ENCODE data around the gene DEFB121. TPM values are rescaled to one million over a fixed set of nuclear protein-coding genes. Genes with fewer than 3 reads are reported as not detected.

DEFB121 gene
- total RNA-seq, 1 donor from 2014 or later = not detected

DNA sequence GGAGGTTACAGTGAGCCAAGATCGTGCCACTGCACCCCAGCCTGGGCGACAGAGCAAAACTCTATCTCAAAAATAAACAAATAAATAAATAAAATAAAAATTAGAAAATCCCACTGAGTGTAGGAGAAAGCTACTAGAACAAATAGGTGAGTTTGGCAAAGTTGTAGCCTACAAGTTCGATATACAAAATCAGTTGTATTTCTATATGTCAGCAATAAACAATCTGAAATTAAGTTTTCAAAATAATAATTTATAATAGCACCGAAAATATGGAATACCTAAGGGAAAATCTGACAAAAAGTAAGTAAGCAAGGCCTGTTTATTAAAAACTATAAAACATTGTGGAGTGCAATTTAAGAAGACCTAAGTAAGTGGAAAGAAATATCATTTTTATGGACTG, 42.7 kb downstream of the DEFB121 start:
- DNase-seq (ENCODE audit: low read depth in 2 of 2) = no peak

DNA sequence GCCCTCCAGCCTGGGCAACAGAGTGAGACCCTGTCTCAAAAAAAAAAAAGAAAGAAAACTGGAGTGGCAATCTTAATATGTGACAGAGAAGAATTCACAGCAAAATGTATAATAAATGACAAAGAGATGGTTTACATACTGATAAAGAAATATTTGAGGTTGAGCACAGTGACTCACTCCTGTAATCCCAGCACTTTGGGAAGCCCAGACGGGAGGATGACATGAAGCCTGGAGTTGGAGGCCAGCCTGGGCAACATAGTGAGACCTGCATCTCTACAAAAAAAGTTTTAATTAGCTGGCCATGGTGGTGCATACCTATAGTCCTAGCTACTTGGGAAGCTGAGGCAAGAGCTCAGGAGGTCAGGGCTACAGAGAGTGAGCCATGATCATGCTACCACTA, 50.0 kb downstream of the DEFB121 start:
- no peak for DNase-seq (ENCODE audit: low read depth in 2 of 2)

Other genes with a start within 250 kb of the DEFB121 start
- not detected in 2 replicates for gene DEFB115, start 148.6 kb downstream of the DEFB121 start, total RNA-seq
- not detected in 2 replicates for gene DEFB116, start 97.6 kb downstream of the DEFB121 start, total RNA-seq
- not detected in 2 replicates for gene DEFB118, start 37.6 kb downstream of the DEFB121 start, total RNA-seq
- gene DEFB119, start 15.6 kb downstream of the DEFB121 start, total RNA-seq = not detected in 2 replicates
- not detected in 2 replicates for gene DEFB123, start 34.4 kb upstream of the DEFB121 start, total RNA-seq
- not detected in 2 replicates for gene DEFB124, start 68.9 kb upstream of the DEFB121 start, total RNA-seq
- gene REM1, start 69.1 kb upstream of the DEFB121 start, total RNA-seq = under 0.01 TPM in 1 of 2 replicates, not detected in the other
- gene HM13, start 108.2 kb upstream of the DEFB121 start, total RNA-seq = 31.1 and 56.0 TPM in 2 replicates
- gene ID1, start 199.1 kb upstream of the DEFB121 start, total RNA-seq = 576 and 901 TPM in 2 replicates
- gene COX4I2, start 231.7 kb upstream of the DEFB121 start, total RNA-seq = not detected in 2 replicates